Hepatocyte (in vitro differentiated cells): ENCODE data around the gene ANGPTL4.

Experiments
- EZH2phosphoT487 ChIP-seq: fragments of 200-600 bp; sonication (generic); IDR thresholded peaks from one replicate; pipeline ENCODE4 v1.6.1; 2018; ENCODE audit warnings: antibody characterized with exemption, mild to moderate bottlenecking, low read depth, moderate library complexity; ENCODE audit not compliant: unreplicated experiment, severe bottlenecking
- TF ChIP-seq, protein P1 (sequence below): fragments of 200-600 bp; sonication (generic); IDR thresholded peaks from 2 replicates; pipeline ENCODE4 v1.5.1; 2016; ENCODE audit warnings: antibody characterized with exemption, mild to moderate bottlenecking; ENCODE audit not compliant: poor library complexity

DNA sequence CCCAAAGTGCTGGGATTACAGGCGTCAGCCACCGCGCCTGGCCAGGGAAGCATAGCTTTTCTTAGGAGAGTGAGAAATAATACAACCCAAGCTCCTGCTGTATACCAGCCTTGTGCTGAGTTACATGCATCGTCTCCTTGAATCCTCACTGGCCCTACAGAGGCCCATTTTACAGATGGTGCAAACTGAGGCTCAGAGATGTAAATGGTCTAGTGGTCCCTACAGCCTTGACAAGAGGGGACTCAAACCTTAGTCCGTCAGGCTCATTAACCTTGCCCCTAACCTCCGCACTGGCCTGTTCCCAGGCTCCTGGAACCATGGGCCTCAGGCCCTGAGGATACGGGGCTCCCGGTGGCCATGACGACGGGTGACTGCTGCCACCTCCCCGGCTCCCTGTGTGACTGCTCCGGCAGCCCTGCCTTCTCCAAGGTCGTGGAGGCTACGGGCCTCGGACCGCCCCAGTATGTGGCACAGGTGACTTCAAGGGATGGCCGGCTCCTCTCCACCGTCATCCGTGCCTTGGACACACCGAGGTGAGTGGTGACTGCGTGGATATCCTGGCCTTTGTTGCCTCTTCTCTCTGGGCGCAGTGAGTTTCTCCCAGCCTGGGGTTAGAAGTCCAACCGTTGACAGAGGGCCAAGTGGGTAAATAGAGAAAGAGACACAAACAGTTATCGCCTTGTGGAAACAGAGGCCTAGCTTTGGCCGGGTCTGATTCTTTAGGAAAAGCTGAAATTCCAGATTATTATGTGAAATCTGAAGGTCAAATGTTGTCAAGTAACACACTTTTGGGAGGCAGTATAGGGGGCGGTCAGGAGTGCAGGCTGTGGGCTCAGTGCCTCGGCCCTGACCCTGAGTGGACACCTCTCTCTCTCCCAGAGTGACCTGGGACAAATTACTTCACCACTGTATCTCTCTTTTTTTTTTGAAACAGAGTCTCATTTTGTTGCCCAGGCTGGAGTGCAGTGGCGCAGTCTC is 57.8 kb downstream of the ANGPTL4 start:
- TF ChIP-seq, protein P1, sequence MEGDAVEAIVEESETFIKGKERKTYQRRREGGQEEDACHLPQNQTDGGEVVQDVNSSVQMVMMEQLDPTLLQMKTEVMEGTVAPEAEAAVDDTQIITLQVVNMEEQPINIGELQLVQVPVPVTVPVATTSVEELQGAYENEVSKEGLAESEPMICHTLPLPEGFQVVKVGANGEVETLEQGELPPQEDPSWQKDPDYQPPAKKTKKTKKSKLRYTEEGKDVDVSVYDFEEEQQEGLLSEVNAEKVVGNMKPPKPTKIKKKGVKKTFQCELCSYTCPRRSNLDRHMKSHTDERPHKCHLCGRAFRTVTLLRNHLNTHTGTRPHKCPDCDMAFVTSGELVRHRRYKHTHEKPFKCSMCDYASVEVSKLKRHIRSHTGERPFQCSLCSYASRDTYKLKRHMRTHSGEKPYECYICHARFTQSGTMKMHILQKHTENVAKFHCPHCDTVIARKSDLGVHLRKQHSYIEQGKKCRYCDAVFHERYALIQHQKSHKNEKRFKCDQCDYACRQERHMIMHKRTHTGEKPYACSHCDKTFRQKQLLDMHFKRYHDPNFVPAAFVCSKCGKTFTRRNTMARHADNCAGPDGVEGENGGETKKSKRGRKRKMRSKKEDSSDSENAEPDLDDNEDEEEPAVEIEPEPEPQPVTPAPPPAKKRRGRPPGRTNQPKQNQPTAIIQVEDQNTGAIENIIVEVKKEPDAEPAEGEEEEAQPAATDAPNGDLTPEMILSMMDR = no peak
- TF ChIP-seq EZH2phosphoT487 = no peak
